Fibroblast of skin of right quadriceps (primary cell): ENCODE data around the gene KCTD13.
"Not testable (repeated sequence)": the region's sequence is repeated elsewhere in the genome, so short reads cannot be mapped to it uniquely, and the experiment has no call there.

Source experiments
- DNase-seq: peaks from one replicate; pipeline ENCODE4 v3.0.0-alpha.2; 2013

The KCTD13 gene

GRCh38 chr16:29877266-29877961 is 48.6 kb downstream of the KCTD13 start:
- DNase-seq: peak; percentile 39

DNA sequence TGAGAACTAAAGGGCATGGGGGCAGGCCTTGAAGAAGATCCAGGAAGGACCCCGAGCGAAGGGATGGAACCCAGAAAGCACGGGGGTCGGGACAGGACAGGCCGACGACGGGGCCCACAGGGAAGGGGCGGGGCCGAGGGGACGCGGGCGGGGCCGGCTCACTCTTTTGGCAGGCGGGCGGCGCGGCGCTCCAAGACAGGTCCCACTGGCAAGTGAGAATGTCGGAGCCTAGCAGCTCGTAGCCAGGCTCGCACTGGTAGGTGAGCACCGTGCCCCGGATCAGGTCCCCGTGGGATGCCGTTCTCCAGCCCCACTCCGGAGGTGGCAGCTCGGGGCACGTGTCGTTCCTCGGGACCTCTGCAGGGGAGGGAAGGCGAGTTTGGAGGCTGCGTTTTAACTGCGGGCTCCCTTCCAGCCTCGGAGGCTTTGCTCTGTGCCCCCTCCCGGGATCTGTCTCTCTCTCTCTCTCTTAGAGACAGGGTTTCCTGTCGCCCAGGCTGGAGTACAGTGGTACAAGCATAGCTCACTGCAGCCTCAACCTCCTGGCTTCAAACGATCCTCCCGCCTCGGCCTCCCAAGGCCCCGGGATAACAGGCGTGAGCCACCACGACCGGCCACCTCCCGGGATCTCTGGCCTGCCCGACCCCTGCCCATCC is 49.3 kb downstream of the KCTD13 start:
- no peak for DNase-seq

- no peak for DNase-seq
Measured at GRCh38 chr16:29876217-29876593, 49.8 kb downstream of the KCTD13 start.

- no peak for DNase-seq
Measured at GRCh38 chr16:29875206-29875605, 50.8 kb downstream of the KCTD13 start.

DNA sequence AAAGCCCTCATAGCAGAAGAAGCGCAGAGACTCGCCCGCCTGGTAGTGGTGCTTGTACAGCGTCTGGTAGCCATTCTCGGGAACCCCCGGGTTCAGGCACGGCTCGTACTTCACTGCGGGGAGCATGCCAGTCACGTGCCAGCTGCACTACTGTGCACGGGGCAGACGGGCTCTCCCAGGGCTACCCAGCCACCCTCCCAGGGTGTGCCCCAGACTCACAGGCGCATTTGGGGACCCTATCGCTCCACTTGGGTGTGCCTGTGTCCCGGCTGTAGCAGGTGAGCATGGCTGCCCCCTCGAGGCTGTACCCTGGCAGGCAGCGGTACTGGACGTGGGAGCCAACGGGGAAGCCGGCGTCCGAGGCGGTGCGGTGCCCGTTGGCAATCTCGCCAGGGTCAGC is 52.7 kb downstream of the KCTD13 start:
- no peak for DNase-seq

GRCh38 chr16:29871822-29872546 is 54.0 kb downstream of the KCTD13 start:
- DNase-seq: no peak

DNA sequence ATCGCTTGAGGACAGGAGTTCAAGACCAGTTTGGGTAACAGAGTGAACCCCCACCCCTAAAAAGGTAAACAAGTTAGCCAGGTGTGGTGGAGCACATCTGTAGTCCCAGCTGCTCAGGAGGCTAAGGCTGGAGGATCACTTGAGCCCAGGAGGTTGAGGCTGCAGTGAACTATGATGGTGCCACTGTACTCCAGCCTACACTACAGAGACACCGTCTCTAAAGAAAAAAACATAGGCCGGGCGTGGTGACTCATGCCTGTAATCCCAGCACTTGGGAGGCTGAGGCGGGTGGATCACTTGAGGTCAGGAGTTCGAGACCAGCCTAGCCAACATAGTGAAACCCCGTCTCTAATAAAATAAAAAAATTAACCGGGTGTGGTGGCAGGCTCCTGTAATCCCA is 57.0 kb downstream of the KCTD13 start:
- DNase-seq: not testable (repeated sequence)

- DNase-seq: no peak
Measured at GRCh38 chr16:29868396-29869009, 57.5 kb downstream of the KCTD13 start.

GRCh38 chr16:29864205-29864604 is 61.8 kb downstream of the KCTD13 start:
- DNase-seq: no peak

DNA sequence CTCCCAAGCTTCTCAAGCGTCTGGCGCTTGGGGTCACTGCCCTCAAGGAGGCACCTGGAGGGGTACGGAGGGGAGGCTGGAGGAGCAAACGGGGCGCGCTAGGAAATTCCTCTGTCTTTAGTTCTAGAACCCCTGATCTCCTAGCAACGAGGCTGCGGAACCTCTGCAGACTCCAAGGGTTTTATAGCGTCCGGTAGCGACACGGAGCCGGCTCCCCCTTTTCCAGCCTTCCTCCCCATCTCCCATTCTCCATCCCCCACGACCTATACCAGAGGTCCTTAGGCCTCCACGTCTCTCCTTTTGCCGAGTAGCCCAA is 62.4 kb downstream of the KCTD13 start:
- no peak for DNase-seq

GRCh38 chr16:29862884-29863668 is 63.0 kb downstream of the KCTD13 start, which contains the start of gene CDIPT:
TSS of gene CDIPT (minus strand) at chr16:29863226. CDS start at chr16:29862857, 369 bp downstream.
- DNase-seq: peak; percentile 97

GRCh38 chr16:29862383-29862883 is 63.6 kb downstream of the KCTD13 start:
- no peak for DNase-seq

- DNase-seq: no peak
Measured at GRCh38 chr16:29860218-29860617, 65.8 kb downstream of the KCTD13 start.

DNA sequence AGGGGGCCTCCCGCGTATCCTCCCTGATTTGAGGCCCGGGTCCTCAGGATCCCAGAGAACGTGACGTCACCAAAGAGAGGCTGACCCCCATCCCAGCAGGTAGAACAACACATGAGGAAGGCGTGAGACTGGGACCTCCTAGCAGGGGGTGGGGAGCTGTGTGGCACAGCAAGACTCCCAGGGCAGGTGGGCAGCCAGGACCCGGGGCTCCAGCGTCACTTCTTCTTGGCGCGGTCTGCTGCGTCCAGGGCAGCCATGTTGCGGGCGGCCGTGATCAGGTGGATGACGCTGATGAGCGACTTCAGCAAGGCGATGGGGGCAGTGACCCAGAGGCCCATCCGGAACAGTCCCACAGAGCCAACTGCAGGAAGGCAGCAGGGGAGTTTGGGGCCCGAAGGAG is 67.1 kb downstream of the KCTD13 start:
- no peak for DNase-seq

- no peak for DNase-seq
Measured at GRCh38 chr16:29858149-29858849, 67.7 kb downstream of the KCTD13 start.

GRCh38 chr16:29857133-29857760 is 68.8 kb downstream of the KCTD13 start:
- DNase-seq: peak; percentile 43
